Nephron (organoid): ENCODE data around the gene SOX2.

Source experiments
- H3K27ac Mint-ChIP-seq, 3 experiments: 2 replicates each; pipeline ENCODE4 v1.8.0; 2020; ENCODE audit warnings: mixed read lengths in 3 of 3, mild to moderate bottlenecking in 2 of 3, moderate library complexity in 1 of 3
- H3K27me3 Mint-ChIP-seq: 2 replicates; pipeline ENCODE4 v1.8.0; 2021; ENCODE audit warnings: low read depth, mild to moderate bottlenecking, moderate library complexity, mixed read lengths
- H3K36me3 Mint-ChIP-seq: 2 replicates; pipeline ENCODE4 v1.8.0; 2020; ENCODE audit warnings: low read depth, mixed read lengths
- H3K4me1 Mint-ChIP-seq: 2 replicates; pipeline ENCODE4 v1.8.0; 2020; ENCODE audit warnings: mixed read lengths
- H3K4me3 Mint-ChIP-seq, 3 experiments: 2 replicates each; pipeline ENCODE4 v1.8.0; 2020; ENCODE audit warnings: mild to moderate bottlenecking in 3 of 3, mixed read lengths in 3 of 3, moderate library complexity in 2 of 3
- H3K9me3 Mint-ChIP-seq: 2 replicates; pipeline ENCODE4 v1.8.0; 2020; ENCODE audit warnings: mixed read lengths
- TF ChIP-seq, protein P1 (sequence below), 3 experiments: fragments of 200-600 bp; sonication (generic); IDR thresholded peaks; one replicate each; pipeline ENCODE4 v1.5.0; 2021; ENCODE audit warnings: antibody characterized with exemption in 3 of 3; ENCODE audit not compliant: unreplicated experiment in 3 of 3

The SOX2 gene

DNA sequence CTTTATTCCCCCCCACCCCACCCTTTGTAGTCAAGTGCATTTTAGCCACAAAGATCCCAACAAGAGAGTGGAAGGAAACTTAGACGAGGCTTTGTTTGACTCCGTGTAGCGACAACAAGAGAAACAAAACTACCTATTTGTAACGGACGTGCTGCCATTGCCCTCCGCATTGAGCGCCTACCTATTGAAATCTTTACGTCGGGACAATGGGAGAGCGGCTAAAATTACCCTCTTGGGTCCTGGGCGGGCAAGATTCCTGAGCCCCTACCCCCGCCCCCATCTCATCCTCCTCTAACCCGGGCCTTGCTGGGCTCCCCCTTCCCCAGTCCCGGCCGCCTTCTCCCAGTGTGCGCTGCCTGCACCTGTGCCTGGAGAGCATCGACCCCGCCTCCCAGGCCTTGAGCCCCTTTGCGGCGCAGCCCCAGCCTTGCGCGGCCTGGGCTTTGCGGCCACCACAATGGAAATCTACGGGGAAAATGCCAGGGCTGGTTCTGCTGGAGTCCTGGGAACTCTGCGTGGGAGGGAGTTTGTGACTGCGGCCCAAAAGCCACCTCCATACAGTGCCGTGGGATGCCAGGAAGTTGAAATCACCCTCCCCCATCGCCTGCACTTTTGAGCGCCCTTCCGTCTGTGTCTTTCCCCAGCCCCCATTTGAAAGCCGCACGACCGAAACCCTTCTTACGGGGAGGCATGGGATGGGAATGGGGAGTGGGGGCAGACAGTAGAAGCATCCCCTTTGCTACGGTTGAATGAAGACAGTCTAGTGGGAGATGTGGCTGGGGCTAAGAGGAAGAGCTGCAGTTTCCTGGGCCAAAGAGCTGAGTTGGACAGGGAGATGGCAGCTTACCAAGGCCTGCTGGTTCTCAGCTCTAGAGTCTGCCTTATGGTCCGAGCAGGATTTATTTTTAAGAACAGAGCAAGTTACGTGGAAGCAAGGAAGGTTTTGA, 1.1 kb upstream of the SOX2 start:
- H3K4me3 Mint-ChIP-seq, result peak overlapping the region in 1 of 3 experiments; percentile 65
- H3K9me3 Mint-ChIP-seq, result no peaks in the 10 kb centered on the region
- peaks cover 10% of the 10 kb centered on the region for H3K4me1 Mint-ChIP-seq
- TF ChIP-seq, protein P1, sequence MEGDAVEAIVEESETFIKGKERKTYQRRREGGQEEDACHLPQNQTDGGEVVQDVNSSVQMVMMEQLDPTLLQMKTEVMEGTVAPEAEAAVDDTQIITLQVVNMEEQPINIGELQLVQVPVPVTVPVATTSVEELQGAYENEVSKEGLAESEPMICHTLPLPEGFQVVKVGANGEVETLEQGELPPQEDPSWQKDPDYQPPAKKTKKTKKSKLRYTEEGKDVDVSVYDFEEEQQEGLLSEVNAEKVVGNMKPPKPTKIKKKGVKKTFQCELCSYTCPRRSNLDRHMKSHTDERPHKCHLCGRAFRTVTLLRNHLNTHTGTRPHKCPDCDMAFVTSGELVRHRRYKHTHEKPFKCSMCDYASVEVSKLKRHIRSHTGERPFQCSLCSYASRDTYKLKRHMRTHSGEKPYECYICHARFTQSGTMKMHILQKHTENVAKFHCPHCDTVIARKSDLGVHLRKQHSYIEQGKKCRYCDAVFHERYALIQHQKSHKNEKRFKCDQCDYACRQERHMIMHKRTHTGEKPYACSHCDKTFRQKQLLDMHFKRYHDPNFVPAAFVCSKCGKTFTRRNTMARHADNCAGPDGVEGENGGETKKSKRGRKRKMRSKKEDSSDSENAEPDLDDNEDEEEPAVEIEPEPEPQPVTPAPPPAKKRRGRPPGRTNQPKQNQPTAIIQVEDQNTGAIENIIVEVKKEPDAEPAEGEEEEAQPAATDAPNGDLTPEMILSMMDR (IDR thresholded peaks at IDR 0.05; ENCODE audit: unreplicated experiment in 3 of 3), result no peak
- H3K27me3 Mint-ChIP-seq, result peaks cover 3% of the 10 kb centered on the region
- no peaks in the 10 kb centered on the region for H3K36me3 Mint-ChIP-seq
- peak overlapping the region in 1 of 3 experiments; percentile 4 for H3K27ac Mint-ChIP-seq

GRCh38 chr3:181712226-181712552, 464 bp downstream of the SOX2 start:
- no peaks in the 10 kb centered on the region for H3K9me3 Mint-ChIP-seq
- no peaks in the 10 kb centered on the region for H3K36me3 Mint-ChIP-seq
- H3K27ac Mint-ChIP-seq, result peak overlapping the region in 1 of 3 experiments; percentile 69
- peak overlapping the region; percentile 82 to 90 (median 84) for H3K4me3 Mint-ChIP-seq
- no peaks in the 10 kb centered on the region for H3K27me3 Mint-ChIP-seq
- peaks cover 10% of the 10 kb centered on the region for H3K4me1 Mint-ChIP-seq
- TF ChIP-seq, protein P1 (IDR thresholded peaks at IDR 0.05; ENCODE audit: unreplicated experiment in 3 of 3), result no peak

- Mint-ChIP-seq H3K27me3 (no peaks in the 10 kb centered on the region), H3K9me3 (no peaks in the 10 kb centered on the region), H3K4me1 (peaks cover 10% of the 10 kb centered on the region), H3K36me3 (no peaks in the 10 kb centered on the region), H3K27ac (peak overlapping the region in 1 of 3 experiments; percentile 69), H3K4me3 (peak overlapping the region; percentile 82 to 90 (median 84))
- TF ChIP-seq, protein P1 (IDR thresholded peaks at IDR 0.05; ENCODE audit: unreplicated experiment in 3 of 3), result no peak
Observed at GRCh38 chr3:181712553-181713279, 991 bp downstream of the SOX2 start.

DNA sequence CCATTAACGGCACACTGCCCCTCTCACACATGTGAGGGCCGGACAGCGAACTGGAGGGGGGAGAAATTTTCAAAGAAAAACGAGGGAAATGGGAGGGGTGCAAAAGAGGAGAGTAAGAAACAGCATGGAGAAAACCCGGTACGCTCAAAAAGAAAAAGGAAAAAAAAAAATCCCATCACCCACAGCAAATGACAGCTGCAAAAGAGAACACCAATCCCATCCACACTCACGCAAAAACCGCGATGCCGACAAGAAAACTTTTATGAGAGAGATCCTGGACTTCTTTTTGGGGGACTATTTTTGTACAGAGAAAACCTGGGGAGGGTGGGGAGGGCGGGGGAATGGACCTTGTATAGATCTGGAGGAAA, 1.5 kb downstream of the SOX2 start:
- peaks cover 10% of the 10 kb centered on the region for H3K4me1 Mint-ChIP-seq
- H3K36me3 Mint-ChIP-seq, result no peaks in the 10 kb centered on the region
- peak overlapping the region in 1 of 3 experiments; percentile 42 for H3K27ac Mint-ChIP-seq
- TF ChIP-seq, protein P1 (IDR thresholded peaks at IDR 0.05; ENCODE audit: unreplicated experiment in 3 of 3), result no peak
- peaks cover 2% of the 10 kb centered on the region for H3K27me3 Mint-ChIP-seq
- H3K9me3 Mint-ChIP-seq, result no peaks in the 10 kb centered on the region
- peak overlapping the region; percentile 82 to 90 (median 84) for H3K4me3 Mint-ChIP-seq

- no peaks in the 10 kb centered on the region for H3K9me3 Mint-ChIP-seq
- H3K27ac Mint-ChIP-seq, result peak overlapping the region in 1 of 3 experiments; percentile 42
- H3K4me3 Mint-ChIP-seq, result peak overlapping the region; percentile 82 to 90 (median 84)
- TF ChIP-seq, protein P1 (IDR thresholded peaks at IDR 0.05; ENCODE audit: unreplicated experiment in 3 of 3), result no peak
- H3K27me3 Mint-ChIP-seq, result peaks cover 9% of the 10 kb centered on the region
- H3K4me1 Mint-ChIP-seq, result peaks cover 10% of the 10 kb centered on the region
- H3K36me3 Mint-ChIP-seq, result no peaks in the 10 kb centered on the region
Observed at GRCh38 chr3:181713676-181714612, 2.2 kb downstream of the SOX2 start.
